GM15510 (cell line): ENCODE results near the gene ENTPD3.

ENCODE experiments used
- POLR2A ChIP-seq: IDR thresholded peaks from 3 replicates; pipeline ENCODE4 v1.6.1; 2011; ENCODE audit warnings: borderline replicate concordance; ENCODE audit not compliant: insufficient read length; ENCODE audit errors: extremely low read depth

The ENTPD3 gene

GRCh38 chr3:40445880-40446279, 58.9 kb downstream of the ENTPD3 start:
- no peak for TF ChIP-seq POLR2A

DNA sequence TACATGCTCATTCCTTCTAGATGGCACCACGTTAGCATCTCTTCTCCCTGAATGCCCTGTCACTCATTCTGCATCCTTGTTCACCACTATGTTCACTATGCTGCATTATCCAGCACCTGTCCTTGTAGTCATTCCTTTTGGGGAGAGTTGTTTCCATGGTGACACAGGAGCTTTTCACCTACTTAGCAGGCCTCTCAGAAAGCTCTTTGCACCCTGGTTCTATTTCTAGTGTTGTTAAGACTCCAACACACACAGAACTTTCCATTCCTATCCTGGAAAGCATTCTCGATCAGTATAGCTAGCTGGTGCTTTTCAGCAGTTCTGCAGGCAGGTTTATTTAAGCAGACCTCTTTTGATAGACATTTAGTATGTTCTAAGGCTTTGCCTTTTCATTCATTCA, 63.5 kb downstream of the ENTPD3 start:
- TF ChIP-seq POLR2A, result no peak

DNA sequence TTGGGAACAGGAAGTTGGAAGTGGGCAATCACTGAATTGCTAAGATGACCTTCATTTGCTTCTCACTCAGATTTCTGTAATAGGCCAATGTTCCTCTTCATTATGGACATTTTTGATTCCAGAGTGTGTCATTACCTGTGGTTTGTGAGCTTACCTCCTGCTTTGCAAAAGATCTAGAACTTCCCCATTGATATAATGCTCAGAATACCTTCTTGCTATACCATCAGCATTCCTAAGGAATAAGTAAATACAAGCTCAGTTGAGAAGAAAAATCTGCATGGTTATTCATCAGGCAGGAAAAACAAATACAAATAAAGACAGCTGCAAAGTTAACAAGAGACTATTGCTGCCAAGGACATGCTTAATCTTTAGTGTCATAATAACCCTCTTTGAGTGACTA, 64.6 kb downstream of the ENTPD3 start:
- no peak for TF ChIP-seq POLR2A

- TF ChIP-seq POLR2A, result no peak
Observed at GRCh38 chr3:40452057-40452456, 65.1 kb downstream of the ENTPD3 start.

GRCh38 chr3:40452562-40452875, 65.5 kb downstream of the ENTPD3 start:
- TF ChIP-seq POLR2A, result no peak

- TF ChIP-seq POLR2A, result peak; percentile 70
Observed at GRCh38 chr3:40452876-40453730, 66.1 kb downstream of the ENTPD3 start.

DNA sequence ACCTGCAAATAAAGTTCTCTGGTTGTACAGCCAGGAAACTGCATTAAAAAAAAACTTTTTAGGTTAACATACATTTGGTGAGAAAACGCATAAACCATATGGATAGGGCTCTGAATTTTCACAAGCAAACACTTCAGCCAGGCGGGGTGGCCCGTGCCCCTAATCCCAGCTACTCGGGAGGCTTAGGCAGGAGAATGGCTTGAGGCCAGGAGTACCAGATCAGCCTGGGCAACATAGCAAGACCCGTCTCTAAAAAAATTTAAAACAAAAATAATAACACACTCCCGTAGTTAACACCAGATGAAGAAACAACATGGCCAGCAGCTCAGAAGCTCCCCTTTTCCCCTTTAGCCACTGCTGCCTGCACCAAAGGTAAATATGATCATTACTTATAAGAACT, 66.9 kb downstream of the ENTPD3 start:
- no peak for TF ChIP-seq POLR2A

DNA sequence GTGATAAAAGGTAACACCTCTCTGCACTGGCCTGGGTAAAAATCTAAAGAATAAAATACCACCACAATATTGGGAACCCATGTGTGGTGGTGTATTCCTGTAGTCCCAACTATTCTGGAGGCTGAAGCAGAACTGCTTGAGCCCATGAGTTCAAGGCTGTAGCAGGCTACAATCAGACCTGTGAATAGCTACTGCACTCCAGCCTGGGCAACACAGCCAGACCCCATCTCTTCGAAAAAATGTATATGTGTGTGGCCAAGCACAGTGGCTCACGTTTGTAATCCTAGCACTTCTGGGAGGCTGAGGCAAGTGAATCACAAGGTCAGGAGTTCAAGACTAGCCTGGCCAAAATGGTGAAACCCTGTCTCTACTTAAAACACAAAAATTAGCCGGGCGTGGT, 68.3 kb downstream of the ENTPD3 start:
- TF ChIP-seq POLR2A, result no peak

DNA sequence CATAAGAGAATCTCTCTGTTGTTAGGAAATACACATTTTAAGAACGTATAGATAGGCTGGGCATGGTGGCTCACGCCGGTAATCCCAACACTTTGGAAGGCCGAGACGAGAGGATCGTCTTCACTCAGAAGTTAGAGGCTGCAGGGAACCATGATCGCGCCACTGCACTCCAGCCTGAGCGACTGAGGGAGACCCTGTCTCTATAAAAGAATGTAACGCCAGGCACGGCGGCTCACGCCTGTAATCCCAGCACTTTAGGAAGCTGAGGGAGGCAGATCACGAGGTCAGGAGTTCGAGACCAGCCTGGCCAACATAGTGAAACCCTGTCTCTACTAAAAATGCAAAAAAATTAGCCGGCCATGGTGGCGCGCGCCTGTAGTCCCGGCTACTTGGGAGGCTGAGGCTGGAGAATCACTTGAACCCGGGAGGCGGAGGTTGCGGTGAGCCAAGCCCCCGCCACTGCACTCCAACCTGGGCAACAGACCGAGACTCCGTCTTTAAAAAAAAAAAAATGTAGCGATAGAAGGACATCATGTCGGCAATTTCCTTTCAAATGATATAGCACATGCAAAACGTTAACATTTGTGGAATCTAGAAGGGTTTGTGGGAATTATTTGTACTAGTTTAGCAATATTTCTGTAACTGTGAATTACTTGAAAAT, 69.4 kb downstream of the ENTPD3 start:
- TF ChIP-seq POLR2A, result no peak

DNA sequence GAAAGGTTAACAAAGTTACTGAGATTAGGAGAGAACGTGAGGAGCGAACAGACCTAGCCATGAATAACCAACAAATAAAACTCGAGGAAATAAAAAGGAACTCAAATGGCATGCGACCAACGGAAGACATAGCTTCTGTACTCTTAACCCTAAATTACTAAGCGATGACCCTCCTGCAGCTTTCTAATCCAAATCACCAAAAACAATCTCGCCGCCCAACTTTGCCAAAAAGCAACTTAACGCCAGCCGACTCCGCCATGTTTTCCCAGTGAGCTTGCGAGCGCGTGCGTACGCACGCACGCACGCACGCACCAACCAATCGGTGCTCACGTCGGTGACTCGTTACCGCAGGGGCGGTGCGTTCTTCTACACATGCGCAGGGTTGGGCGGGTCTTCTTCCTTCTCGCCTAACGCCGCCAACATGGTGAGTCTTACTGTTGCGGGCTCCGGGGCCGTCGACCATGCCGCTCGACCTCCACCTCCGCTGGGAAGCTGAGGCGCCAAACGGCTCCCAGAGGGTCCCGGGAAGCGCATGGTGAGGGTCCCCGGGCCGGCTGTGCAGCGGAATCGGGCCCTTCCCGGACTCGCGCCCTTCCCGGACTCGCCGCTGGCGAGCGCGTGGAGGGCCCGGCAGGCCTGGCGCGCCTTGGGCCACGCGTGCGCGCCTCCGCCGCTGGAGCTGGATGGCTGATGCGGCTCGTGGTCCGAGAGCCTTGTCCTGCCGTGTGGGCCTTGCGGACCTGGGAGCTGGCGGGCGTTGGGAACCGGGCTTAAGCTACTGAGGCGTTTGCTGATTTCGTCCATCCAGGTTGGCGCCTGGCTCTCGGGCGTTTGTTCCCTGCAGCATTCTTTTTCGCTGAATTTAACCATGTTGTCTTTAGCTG, 70.2 kb downstream of the ENTPD3 start, which contains the start of gene RPL14:
Gene RPL14, plus strand, starts transcription at position 400 of the 884 bp plus-strand sequence. Its CDS starts 133 bp downstream, at position 533.
- TF ChIP-seq POLR2A, result peak; percentile 92

GRCh38 chr3:40458473-40458872, 71.5 kb downstream of the ENTPD3 start:
- no peak for TF ChIP-seq POLR2A

GRCh38 chr3:40461161-40461560, 74.2 kb downstream of the ENTPD3 start:
- no peak for TF ChIP-seq POLR2A

DNA sequence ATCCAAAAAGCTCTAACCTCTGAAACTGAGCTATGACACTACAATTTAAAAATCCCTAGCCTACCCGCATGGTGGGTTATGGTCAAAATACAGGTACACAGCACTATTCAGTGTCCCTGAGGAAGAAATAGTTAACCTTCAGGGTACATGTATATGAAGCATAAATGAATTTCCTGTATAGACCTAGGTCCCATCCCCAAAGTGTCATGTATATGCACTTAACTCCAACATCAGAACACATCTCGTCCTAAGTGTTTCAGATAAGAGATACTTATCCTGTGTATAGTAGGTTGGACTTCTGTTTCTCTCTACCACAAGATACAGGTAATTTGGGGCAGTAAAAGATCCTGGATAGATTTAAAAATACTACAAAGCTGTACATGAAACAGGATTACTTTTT, 76.6 kb downstream of the ENTPD3 start:
- no peak for TF ChIP-seq POLR2A

- TF ChIP-seq POLR2A, result no peak
Observed at GRCh38 chr3:40464339-40465110, 77.5 kb downstream of the ENTPD3 start.
